Mucosa of stomach (tissue), 1 donor: Measurements from ENCODE around the gene DDB1.

Experiments used
- H3K27me3 ChIP-seq: one replicate; pipeline ENCODE4 v1.7.0; 2013; ENCODE audit warnings: mild to moderate bottlenecking, low read length; ENCODE audit not compliant: control insufficient read depth, insufficient read depth
- H3K36me3 ChIP-seq: one replicate; pipeline ENCODE4 v1.7.0; 2013; ENCODE audit warnings: low read length; ENCODE audit not compliant: control insufficient read depth, insufficient read depth
- H3K4me1 ChIP-seq: one replicate; pipeline ENCODE4 v1.7.0; 2013; ENCODE audit warnings: mild to moderate bottlenecking, low read length; ENCODE audit not compliant: control insufficient read depth, insufficient read depth
- H3K4me3 ChIP-seq: one replicate; pipeline ENCODE4 v1.7.0; 2013; ENCODE audit warnings: low read length
- H3K9ac ChIP-seq: one replicate; pipeline ENCODE4 v1.7.0; 2013; ENCODE audit warnings: mild to moderate bottlenecking, low read length, moderate library complexity
- H3K9me3 ChIP-seq: one replicate; pipeline ENCODE4 v1.7.0; 2013; ENCODE audit warnings: mild to moderate bottlenecking, low read length, moderate library complexity; ENCODE audit not compliant: control insufficient read depth
- donor health status: Pancreatic carcinoma.

The DDB1 gene

GRCh38 chr11:61364012-61364675, 31.2 kb upstream of the DDB1 start:
- Histone ChIP-seq H3K4me3 (no peak overlapping the region), H3K9ac (no peak overlapping the region), H3K9me3 (no peaks in the 10 kb centered on the region), H3K27me3 (no peaks in the 10 kb centered on the region), H3K36me3 (no peaks in the 10 kb centered on the region), H3K4me1 (peaks cover 17% of the 10 kb centered on the region)

- no peaks in the 10 kb centered on the region for H3K36me3 ChIP-seq
- peak overlapping the region; percentile 87 for H3K9ac ChIP-seq
- H3K4me3 ChIP-seq: peak overlapping the region; percentile 66
- H3K9me3 ChIP-seq: no peaks in the 10 kb centered on the region
- H3K27me3 ChIP-seq: no peaks in the 10 kb centered on the region
- peaks cover 17% of the 10 kb centered on the region for H3K4me1 ChIP-seq
Observed at GRCh38 chr11:61362542-61362875, 29.6 kb upstream of the DDB1 start.

- no peaks in the 10 kb centered on the region for H3K9me3 ChIP-seq
- peak within 1 kb of the TSS; percentile 66 for H3K4me3 ChIP-seq
- peaks cover 17% of the 10 kb centered on the region for H3K4me1 ChIP-seq
- H3K27me3 ChIP-seq: no peaks in the 10 kb centered on the region
- peak within 1 kb of the TSS; percentile 87 for H3K9ac ChIP-seq
- H3K36me3 ChIP-seq: no peaks in the 10 kb centered on the region
Observed at GRCh38 chr11:61361741-61362541, 29.0 kb upstream of the DDB1 start, which contains the start of the genes CYB561A3 and TMEM138. Gene CYB561A3 (minus strand): TSS chr11:61361882. CDS start chr11:61356713, 5,169 bp downstream. Gene TMEM138 (plus strand): TSS chr11:61362374. CDS start chr11:61364391, 2,017 bp downstream.

GRCh38 chr11:61361237-61361740, 28.4 kb upstream of the DDB1 start:
- Histone ChIP-seq H3K9ac (peak overlapping the region; percentile 87), H3K9me3 (no peaks in the 10 kb centered on the region)

GRCh38 chr11:61359516-61359915, 26.6 kb upstream of the DDB1 start:
- Histone ChIP-seq H3K9me3 (no peaks in the 10 kb centered on the region), H3K4me3 (no peak overlapping the region), H3K27me3 (no peaks in the 10 kb centered on the region), H3K9ac (no peak overlapping the region), H3K36me3 (no peaks in the 10 kb centered on the region), H3K4me1 (peaks cover 17% of the 10 kb centered on the region)

More at GRCh38 chr11:61361237-61361740, 28.4 kb upstream of the DDB1 start:
- H3K27me3 ChIP-seq: no peaks in the 10 kb centered on the region
- H3K4me3 ChIP-seq: peak overlapping the region; percentile 66
- no peaks in the 10 kb centered on the region for H3K36me3 ChIP-seq
- H3K4me1 ChIP-seq: peaks cover 17% of the 10 kb centered on the region

- H3K4me1 ChIP-seq: peaks cover 14% of the 10 kb centered on the region
- H3K4me3 ChIP-seq: no peak overlapping the region
- H3K27me3 ChIP-seq: no peaks in the 10 kb centered on the region
- no peaks in the 10 kb centered on the region for H3K9me3 ChIP-seq
- no peaks in the 10 kb centered on the region for H3K36me3 ChIP-seq
- no peak overlapping the region for H3K9ac ChIP-seq
Observed at GRCh38 chr11:61358566-61358965, 25.7 kb upstream of the DDB1 start.

GRCh38 chr11:61357894-61358239, 25.0 kb upstream of the DDB1 start:
- Histone ChIP-seq H3K36me3 (peaks cover 5% of the 10 kb centered on the region), H3K4me1 (peaks cover 7% of the 10 kb centered on the region), H3K27me3 (no peaks in the 10 kb centered on the region), H3K9ac (no peak overlapping the region), H3K9me3 (no peaks in the 10 kb centered on the region), H3K4me3 (no peak overlapping the region)

- no peak overlapping the region for H3K9ac ChIP-seq
- H3K4me1 ChIP-seq: peaks cover 6% of the 10 kb centered on the region
- H3K4me3 ChIP-seq: no peak overlapping the region
- no peaks in the 10 kb centered on the region for H3K9me3 ChIP-seq
- no peaks in the 10 kb centered on the region for H3K27me3 ChIP-seq
- H3K36me3 ChIP-seq: peaks cover 6% of the 10 kb centered on the region
Observed at GRCh38 chr11:61357233-61357893, 24.5 kb upstream of the DDB1 start.

- no peaks in the 10 kb centered on the region for H3K9me3 ChIP-seq
- no peak overlapping the region for H3K4me3 ChIP-seq
- peaks cover 6% of the 10 kb centered on the region for H3K4me1 ChIP-seq
- no peak overlapping the region for H3K9ac ChIP-seq
- peaks cover 6% of the 10 kb centered on the region for H3K36me3 ChIP-seq
- H3K27me3 ChIP-seq: no peaks in the 10 kb centered on the region
Observed at GRCh38 chr11:61356706-61357105, 23.8 kb upstream of the DDB1 start.

- no peaks in the 10 kb centered on the region for H3K27me3 ChIP-seq
- H3K9me3 ChIP-seq: no peaks in the 10 kb centered on the region
- H3K36me3 ChIP-seq: peaks cover 13% of the 10 kb centered on the region
- H3K4me3 ChIP-seq: no peak overlapping the region
- no peaks in the 10 kb centered on the region for H3K4me1 ChIP-seq
- H3K9ac ChIP-seq: no peak overlapping the region
Observed at GRCh38 chr11:61354208-61354607, 21.3 kb upstream of the DDB1 start.

GRCh38 chr11:61353131-61354067, 20.5 kb upstream of the DDB1 start:
- H3K9ac ChIP-seq: no peak overlapping the region
- H3K36me3 ChIP-seq: peaks cover 19% of the 10 kb centered on the region
- no peak overlapping the region for H3K4me3 ChIP-seq
- no peaks in the 10 kb centered on the region for H3K27me3 ChIP-seq
- no peaks in the 10 kb centered on the region for H3K4me1 ChIP-seq
- H3K9me3 ChIP-seq: no peaks in the 10 kb centered on the region
